H1 (cell line): ENCODE data around the gene PRKN.

Experiments used
- CREB1 ChIP-seq: IDR thresholded peaks from 2 replicates; pipeline ENCODE4 v1.6.1; 2012; ENCODE audit warnings: inconsistent platforms
- CTCF ChIP-seq, 3 experiments: IDR thresholded peaks; 1 replicate in 2 of 3; 2 replicates in 1 of 3; pipeline versions ENCODE4 v1.5.1 to v1.6.1; 2011; ENCODE audit warnings: low read length in 3 of 3, mild to moderate bottlenecking in 3 of 3, inconsistent platforms in 2 of 3, low read depth in 1 of 3, moderate library complexity in 1 of 3; ENCODE audit not compliant: insufficient read depth in 1 of 3; ENCODE audit errors: control extremely low read depth in 1 of 3
- POLR2A ChIP-seq, 2 experiments: IDR thresholded peaks; 1 replicate in 1 of 2; 2 replicates in 1 of 2; pipeline ENCODE4 v1.6.1; 2011; ENCODE audit warnings: low read depth in 2 of 2, low read length in 2 of 2, mild to moderate bottlenecking in 2 of 2; ENCODE audit errors: control extremely low read depth in 1 of 2
- SIN3A ChIP-seq, 2 experiments: IDR thresholded peaks in 1 of 2; conservative IDR thresholded peaks in 1 of 2; 2 replicates each; pipeline ENCODE4 v1.6.1; 2011 to 2012; ENCODE audit warnings: low read length in 2 of 2, improper control_type of control experiment in 1 of 2, low read depth in 1 of 2, mild to moderate bottlenecking in 1 of 2
- SP1 ChIP-seq: IDR thresholded peaks from 2 replicates; pipeline ENCODE4 v1.6.1; 2011; ENCODE audit warnings: low read depth, low read length
- TF ChIP-seq, protein P1 (sequence below): IDR thresholded peaks from 2 replicates; pipeline ENCODE4 v1.6.1; 2012; ENCODE audit warnings: inconsistent platforms

DNA sequence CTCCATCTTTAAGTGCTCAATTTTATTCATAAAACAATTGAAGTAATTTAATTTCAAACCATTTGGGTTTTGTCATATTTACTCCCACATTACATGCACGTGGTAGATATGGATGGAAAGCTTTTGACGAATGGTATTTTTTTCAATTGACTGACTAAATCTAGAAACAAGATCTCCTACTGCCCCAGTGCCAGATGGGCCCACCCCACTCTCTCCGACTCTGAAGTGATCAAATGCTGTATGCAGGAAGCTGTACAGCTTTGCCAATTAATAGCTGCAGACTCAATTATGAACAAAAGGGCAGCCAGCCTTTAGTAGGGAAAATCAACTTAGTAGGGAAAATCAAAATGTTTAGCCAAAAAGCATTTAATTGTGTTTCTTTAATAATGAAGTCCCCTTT, 46.4 kb upstream of the PRKN start:
- TF ChIP-seq POLR2A (IDR thresholded peaks at IDR 0.05; ENCODE audit: control extremely low read depth in 1 of 2, low read depth in 2 of 2, low read length in 2 of 2) (no peak), SIN3A (conservative IDR thresholded peaks at IDR 0.05 in 1 of 2, IDR thresholded peaks at IDR 0.05 in 1 of 2; ENCODE audit: low read depth in 1 of 2, low read length in 2 of 2) (no peak), CTCF (IDR thresholded peaks at IDR 0.05; ENCODE audit: control extremely low read depth in 1 of 3, insufficient read depth in 1 of 3, low read depth in 1 of 3, low read length in 3 of 3) (no peak), SP1 (no peak), CREB1 (no peak)
- TF ChIP-seq, protein P1, sequence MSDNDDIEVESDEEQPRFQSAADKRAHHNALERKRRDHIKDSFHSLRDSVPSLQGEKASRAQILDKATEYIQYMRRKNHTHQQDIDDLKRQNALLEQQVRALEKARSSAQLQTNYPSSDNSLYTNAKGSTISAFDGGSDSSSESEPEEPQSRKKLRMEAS, result no peak
